NK-92 (cell line): Measurements from ENCODE around the gene TMEM81.

Experiments
- DNase-seq: peaks from one replicate; lab custom pipeline; 2025; ENCODE audit not compliant: unreplicated experiment; lab: John Stamatoyannopoulos, UW

The TMEM81 gene

GRCh38 chr1:205038132-205038786 is 46.0 kb downstream of the TMEM81 start:
- no peak for DNase-seq

GRCh38 chr1:205037539-205037938 is 46.7 kb downstream of the TMEM81 start:
- no peak for DNase-seq
